Mesenchymal stem cell (in vitro differentiated cells and primary cell): ENCODE measurements around the gene C22orf42.
"Not testable (repeated sequence)": the region's sequence is repeated elsewhere in the genome, so short reads cannot be mapped to it uniquely, and the experiment has no call there.

Source experiments
- DNase-seq: peaks from one replicate; pipeline ENCODE4 v3.0.0-alpha.2; 2013
- H2AFZ ChIP-seq: one replicate; pipeline ENCODE4 v1.6.1; 2013; ENCODE audit warnings: low read depth, mild to moderate bottlenecking, control low read depth, inconsistent platforms, low read length, moderate library complexity
- H2AK5ac ChIP-seq: 2 replicates; pipeline ENCODE4 v1.6.1; 2013; ENCODE audit warnings: low read length, moderate library complexity, mild to moderate bottlenecking, inconsistent platforms; ENCODE audit not compliant: severe bottlenecking
- H2BK120ac ChIP-seq: one replicate; pipeline ENCODE4 v1.6.1; 2013; ENCODE audit warnings: low read depth, mild to moderate bottlenecking, inconsistent platforms, low read length, moderate library complexity
- H2BK12ac ChIP-seq, 2 experiments: one replicate each; pipeline ENCODE4 v1.6.1; 2013; ENCODE audit warnings: inconsistent platforms in 2 of 2, low read length in 2 of 2, mild to moderate bottlenecking in 2 of 2, moderate library complexity in 2 of 2, control low read depth in 1 of 2
- H2BK15ac ChIP-seq: one replicate; pipeline ENCODE4 v1.6.1; 2013; ENCODE audit warnings: mild to moderate bottlenecking, low read depth, inconsistent platforms; ENCODE audit not compliant: poor library complexity, severe bottlenecking
- H2BK5ac ChIP-seq: 2 replicates; pipeline ENCODE4 v1.6.1; 2013; ENCODE audit warnings: low read depth, mild to moderate bottlenecking, low read length, control low read depth, inconsistent platforms; ENCODE audit not compliant: poor library complexity, severe bottlenecking
- H3K14ac ChIP-seq, 2 experiments: one replicate each; pipeline ENCODE4 v1.6.1; 2013; ENCODE audit warnings: inconsistent platforms in 2 of 2, low read length in 2 of 2, control low read depth in 1 of 2, mild to moderate bottlenecking in 1 of 2, moderate library complexity in 1 of 2
- H3K18ac ChIP-seq, 2 experiments: one replicate each; pipeline ENCODE4 v1.6.1; 2013; ENCODE audit warnings: inconsistent platforms in 2 of 2, low read length in 2 of 2, control low read depth in 1 of 2, low read depth in 1 of 2, mild to moderate bottlenecking in 1 of 2
- H3K23ac ChIP-seq, 2 experiments: one replicate each; pipeline ENCODE4 v1.6.1; 2013; ENCODE audit warnings: inconsistent platforms in 2 of 2, low read length in 2 of 2, mild to moderate bottlenecking in 2 of 2, moderate library complexity in 2 of 2, control low read depth in 1 of 2
- H3K27ac ChIP-seq: 2 replicates; pipeline ENCODE4 v1.5.1; 2013; ENCODE audit warnings: mild to moderate bottlenecking, moderate library complexity, low read length, control low read depth, inconsistent platforms; ENCODE audit not compliant: poor library complexity, severe bottlenecking
- H3K27me3 ChIP-seq, 2 experiments: 2 replicates each; pipeline versions ENCODE4 v1.6.1 to v1.7.0; 2013; ENCODE audit warnings: low read length in 2 of 2, mild to moderate bottlenecking in 2 of 2, moderate library complexity in 2 of 2, control low read depth in 1 of 2, inconsistent platforms in 1 of 2; ENCODE audit not compliant: control insufficient read depth in 1 of 2, insufficient read depth in 1 of 2
- H3K36me3 ChIP-seq, 2 experiments: 2 replicates each; pipeline versions ENCODE4 v1.6.1 to v1.7.0; 2013; ENCODE audit warnings: low read length in 2 of 2, control low read depth in 1 of 2, inconsistent platforms in 1 of 2, low read depth in 1 of 2, mild to moderate bottlenecking in 1 of 2; ENCODE audit not compliant: insufficient read depth in 2 of 2, control insufficient read depth in 1 of 2
- H3K4ac ChIP-seq, 2 experiments: one replicate each; pipeline ENCODE4 v1.6.1; 2013; ENCODE audit warnings: inconsistent platforms in 2 of 2, low read length in 2 of 2, mild to moderate bottlenecking in 2 of 2, moderate library complexity in 2 of 2, control low read depth in 1 of 2, low read depth in 1 of 2
- H3K4me1 ChIP-seq: 2 replicates; pipeline ENCODE4 v1.6.1; 2013; ENCODE audit warnings: low read depth, low read length, control low read depth; ENCODE audit not compliant: control insufficient read depth, insufficient read depth
- H3K4me2 ChIP-seq: 2 replicates; pipeline ENCODE4 v1.6.1; 2013; ENCODE audit warnings: low read length, mild to moderate bottlenecking, inconsistent platforms; ENCODE audit not compliant: poor library complexity, severe bottlenecking
- H3K4me3 ChIP-seq, 2 experiments: 2 replicates each; pipeline versions ENCODE4 v1.5.1 to v1.7.0; 2013; ENCODE audit warnings: low read length in 2 of 2, mild to moderate bottlenecking in 2 of 2, control low read depth in 1 of 2, low read depth in 1 of 2; ENCODE audit not compliant: insufficient read depth in 1 of 2
- H3K79me1 ChIP-seq: replicated peaks from 2 replicates; pipeline ENCODE4 v1.6.1; 2013; ENCODE audit warnings: mild to moderate bottlenecking, control low read depth, low read length, inconsistent platforms; ENCODE audit not compliant: poor library complexity, severe bottlenecking
- H3K9ac ChIP-seq: 2 replicates; pipeline ENCODE4 v1.7.0; 2013; ENCODE audit warnings: mild to moderate bottlenecking, low read length, moderate library complexity
- H3K9me3 ChIP-seq: 2 replicates; pipeline ENCODE4 v1.7.0; 2013; ENCODE audit warnings: mild to moderate bottlenecking, low read length; ENCODE audit not compliant: control insufficient read depth
- H4K8ac ChIP-seq: one replicate; pipeline ENCODE4 v1.6.1; 2013; ENCODE audit warnings: inconsistent platforms, mild to moderate bottlenecking, low read length, moderate library complexity
- H4K91ac ChIP-seq: one replicate; pipeline ENCODE4 v1.6.1; 2013; ENCODE audit warnings: mild to moderate bottlenecking, low read length, inconsistent platforms
- WGBS: methylation state at CpG from one replicate; pipeline ENCODE4 v1.1.7; 2013; ENCODE audit warnings: mixed read lengths; 5-methylcytosine and 5-hydroxymethylcytosine counted together

The C22orf42 gene

GRCh38 chr22:32195900-32196299 is 36.8 kb upstream of the C22orf42 start:
- not testable (repeated sequence) for H2BK15ac ChIP-seq, H3K4me2 ChIP-seq, H2BK5ac ChIP-seq, H2AFZ ChIP-seq, H3K23ac ChIP-seq, H4K91ac ChIP-seq, H3K27ac ChIP-seq, H2BK120ac ChIP-seq, H4K8ac ChIP-seq, H3K4me1 ChIP-seq, H2AK5ac ChIP-seq, H3K14ac ChIP-seq, H3K9me3 ChIP-seq, H3K18ac ChIP-seq, H2BK12ac ChIP-seq, H3K79me1 ChIP-seq, H3K9ac ChIP-seq, H3K4me3 ChIP-seq, H3K4ac ChIP-seq, DNase-seq, H3K36me3 ChIP-seq
- 73% methylated on average over 2 of the region's 3 CpGs for WGBS
- peaks cover 9 to 35% of the 10 kb centered on the region in 2 experiments for H3K27me3 ChIP-seq

- H3K9ac ChIP-seq, H2BK120ac ChIP-seq, H3K4me1 ChIP-seq, H3K79me1 ChIP-seq, H3K36me3 ChIP-seq, H3K14ac ChIP-seq, H3K9me3 ChIP-seq, H4K8ac ChIP-seq, H4K91ac ChIP-seq, H2BK5ac ChIP-seq, H3K23ac ChIP-seq, H3K4me2 ChIP-seq, H2AFZ ChIP-seq, H2BK12ac ChIP-seq, DNase-seq, H3K27ac ChIP-seq, H2BK15ac ChIP-seq, H3K18ac ChIP-seq, H3K4me3 ChIP-seq, H3K4ac ChIP-seq, H2AK5ac ChIP-seq: not testable (repeated sequence)
- H3K27me3 ChIP-seq = peaks cover 4 to 22% of the 10 kb centered on the region in 2 experiments
- 76% methylated on average over 7 of the region's 9 CpGs for WGBS
Observed at GRCh38 chr22:32193346-32193745, 34.2 kb upstream of the C22orf42 start.

- H3K9me3 ChIP-seq, H2BK5ac ChIP-seq, H3K27ac ChIP-seq, H3K18ac ChIP-seq, DNase-seq, H4K91ac ChIP-seq, H3K4ac ChIP-seq, H3K23ac ChIP-seq, H3K4me3 ChIP-seq, H3K4me2 ChIP-seq, H3K79me1 ChIP-seq, H2AK5ac ChIP-seq, H2BK120ac ChIP-seq, H3K4me1 ChIP-seq, H3K14ac ChIP-seq, H2AFZ ChIP-seq, H3K36me3 ChIP-seq, H2BK12ac ChIP-seq, H2BK15ac ChIP-seq, H3K9ac ChIP-seq, H4K8ac ChIP-seq: not testable (repeated sequence)
- WGBS = 84% methylated on average over 13 of the region's 15 CpGs
- peaks cover 0 to 13% of the 10 kb centered on the region in 2 experiments for H3K27me3 ChIP-seq
Observed at GRCh38 chr22:32191021-32191420, 31.9 kb upstream of the C22orf42 start.

GRCh38 chr22:32185821-32186220 is 26.7 kb upstream of the C22orf42 start:
- no peak overlapping the region for H2AK5ac ChIP-seq
- WGBS = 80% methylated on average over 3 of the region's 3 CpGs

More at GRCh38 chr22:32185821-32186220, 26.7 kb upstream of the C22orf42 start:
- Histone ChIP-seq H3K36me3 (no peaks in the 10 kb centered on the region), H3K4me3 (no peak overlapping the region), H2BK12ac (no peak overlapping the region), H3K18ac (no peak overlapping the region), H2BK120ac (no peak overlapping the region), H3K4me1 (no peaks in the 10 kb centered on the region), H4K8ac (no peak overlapping the region), H4K91ac (no peak overlapping the region), H2BK5ac (no peak overlapping the region), H3K27ac (no peak overlapping the region), H3K27me3 (peaks cover 0 to 23% of the 10 kb centered on the region in 2 experiments), H2AFZ (no peak overlapping the region), H3K23ac (no peak overlapping the region), H3K9me3 (no peaks in the 10 kb centered on the region), H3K4me2 (no peak overlapping the region), H3K9ac (no peak overlapping the region), H2BK15ac (no peak overlapping the region), H3K4ac (no peak overlapping the region), H3K14ac (no peak overlapping the region), H3K79me1 (no peaks in the 10 kb centered on the region)
- DNase-seq = no peak
